GM12801 (cell line): ENCODE measurements around the gene FGF14.

ENCODE experiments used
- CTCF ChIP-seq: IDR thresholded peaks from one replicate; pipeline ENCODE4 v1.5.1; 2011; ENCODE audit warnings: control low read depth; ENCODE audit not compliant: insufficient read length; ENCODE audit errors: extremely low read depth

Gene FGF14

DNA sequence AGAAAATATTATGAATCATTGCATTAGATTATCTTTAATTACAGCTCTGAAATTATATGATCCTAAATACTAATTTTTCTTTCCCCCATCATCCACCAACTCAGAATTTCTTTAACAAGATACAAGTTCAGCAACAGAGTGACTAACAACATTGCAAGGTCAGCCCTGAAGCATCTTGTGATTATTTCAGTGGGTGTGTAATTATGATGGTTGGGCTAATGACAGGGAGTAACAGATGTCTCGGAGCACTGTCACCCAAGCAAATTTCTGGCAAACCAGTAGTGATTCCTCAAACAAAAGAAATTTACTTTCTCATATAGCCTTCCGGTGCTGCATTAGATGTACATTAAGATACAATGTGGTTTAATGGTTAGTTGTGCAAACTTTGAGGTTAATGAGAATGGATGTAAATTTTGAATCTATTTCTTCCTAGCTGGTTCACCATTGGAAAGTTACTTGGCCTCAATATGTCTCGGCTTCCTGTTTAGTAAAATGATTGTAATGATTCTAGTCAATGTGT, 710.4 kb downstream of the FGF14 start:
- TF ChIP-seq CTCF = no peak

DNA sequence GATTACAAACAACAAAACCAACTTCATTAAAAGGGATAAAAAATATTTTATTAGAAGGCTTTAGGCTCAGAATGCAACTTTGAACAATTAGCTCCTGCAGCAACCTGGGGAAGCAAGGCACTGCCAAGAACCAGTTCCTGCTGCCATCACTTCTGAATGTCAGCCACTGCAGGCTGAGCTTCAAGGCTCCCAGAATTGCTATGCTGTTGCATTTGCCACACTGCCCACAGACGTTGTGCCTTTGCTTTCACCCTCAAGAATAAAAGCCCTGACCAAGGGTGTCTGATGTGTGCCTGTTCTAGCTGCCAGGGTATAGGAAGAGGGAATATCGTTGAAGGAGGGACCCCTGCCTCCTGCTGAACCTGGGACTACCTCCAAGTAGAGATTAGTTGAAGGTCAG, 711.0 kb downstream of the FGF14 start:
- no peak for TF ChIP-seq CTCF

- TF ChIP-seq CTCF = no peak
Observed at GRCh38 chr13:101686003-101686402, 715.8 kb downstream of the FGF14 start.

DNA sequence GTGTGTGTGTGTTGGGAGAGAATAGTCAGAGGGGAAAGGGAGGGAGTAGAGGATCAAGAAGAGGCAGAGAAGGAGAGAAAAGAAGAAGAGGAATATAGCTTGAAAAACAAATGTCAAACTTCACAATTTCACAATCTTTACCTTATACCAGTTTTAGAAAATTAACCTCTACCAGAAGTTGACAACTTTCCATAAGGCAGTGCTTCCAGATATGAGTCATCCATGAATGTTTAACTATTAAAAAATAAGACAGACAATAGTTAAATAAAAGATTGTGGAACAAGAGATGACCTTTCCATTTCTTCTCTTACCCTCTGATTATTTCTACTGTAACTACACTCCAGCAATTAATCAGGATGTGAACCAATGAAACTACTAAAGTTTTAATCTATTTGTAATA, 720.0 kb downstream of the FGF14 start:
- TF ChIP-seq CTCF = no peak

- TF ChIP-seq CTCF = no peak
Observed at GRCh38 chr13:101673360-101674105, 728.3 kb downstream of the FGF14 start.

GRCh38 chr13:101661839-101662238, 740.0 kb downstream of the FGF14 start:
- no peak for TF ChIP-seq CTCF
